Activated T-cell treated with anti-CD3 and anti-CD28 coated beads, Interleukin-2, amount 50 U/mL, for 4 hours (primary cell): ENCODE measurements around the gene PPP2R3B. TPM values are rescaled to one million over a fixed set of nuclear protein-coding genes. Genes with fewer than 3 reads are reported as not detected.
"Not testable (repeated sequence)": the region's sequence is repeated elsewhere in the genome, so short reads cannot be mapped to it uniquely, and the experiment has no call there.

Source experiments
- ATAC-seq, 2 donors: fragments of 200-7000 bp; cut with Tn5 transposase; one replicate each; pipeline ENCODE4 v1.10.0; 2021
- DNase-seq: peaks from one replicate; pipeline ENCODE4 v3.0.0-alpha.2; 2020
- H3K27me3 Mint-ChIP-seq: one replicate; pipeline ENCODE4 v1.8.0; 2021; ENCODE audit warnings: low read depth, mixed read lengths
- H3K36me3 Mint-ChIP-seq: one replicate; pipeline ENCODE4 v1.8.0; 2022; ENCODE audit warnings: mixed read lengths; ENCODE audit not compliant: insufficient read depth
- H3K4me1 Mint-ChIP-seq: one replicate; pipeline ENCODE4 v1.8.0; 2021; ENCODE audit warnings: low read depth, mixed read lengths
- H3K4me3 Mint-ChIP-seq: one replicate; pipeline ENCODE4 v1.8.0; 2021; ENCODE audit warnings: mild to moderate bottlenecking, moderate library complexity, mixed read lengths
- H3K9me3 Mint-ChIP-seq: one replicate; pipeline ENCODE4 v1.8.0; 2021; ENCODE audit warnings: mixed read lengths
- total RNA-seq, 3 donors: library from RNA; stranded (reverse); gene quantifications; one replicate each; pipeline ENCODE4 v1.2.1, GENCODE V29; 2021

PPP2R3B gene
- total RNA-seq, 3 donors from 2014 or later: 29.0 to 47.6 (median 30.3) TPM

GRCh38 chrX:357035-357692 lies 29.5 kb downstream of the PPP2R3B start:
- Mint-ChIP-seq H3K4me3 (peak overlapping the region; percentile 57), H3K4me1 (peaks cover 23% of the 10 kb centered on the region), H3K36me3 (peaks cover 31% of the 10 kb centered on the region)

DNA sequence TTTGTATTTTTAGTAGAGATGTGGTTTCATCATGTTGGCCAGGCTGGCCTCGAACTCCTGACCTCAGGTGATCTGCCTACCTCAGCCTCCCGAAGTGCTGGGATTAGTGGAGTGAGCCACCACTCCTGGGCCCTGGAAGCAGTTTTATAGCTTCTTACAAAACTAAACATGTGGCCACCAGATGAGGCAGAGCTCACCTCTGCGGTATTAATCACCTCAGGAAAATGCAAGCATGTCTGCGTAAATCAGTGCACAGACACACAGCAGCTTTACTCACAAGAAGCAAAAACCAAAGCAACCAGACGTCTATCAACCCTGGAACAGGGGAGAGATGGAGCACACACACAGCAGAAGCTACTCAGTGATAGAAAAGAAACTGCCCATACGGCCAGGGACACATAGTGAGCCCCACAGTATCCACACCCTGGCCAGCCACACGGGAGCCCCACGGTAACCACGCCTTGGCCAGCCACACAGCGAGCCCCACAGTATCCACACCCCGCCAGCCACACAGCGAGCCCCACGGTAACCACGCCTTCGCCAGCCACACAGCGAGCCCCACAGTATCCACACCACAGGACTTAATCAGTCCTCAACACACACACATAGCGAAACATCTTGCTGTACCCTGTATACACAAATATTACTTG lies 30.2 kb downstream of the PPP2R3B start:
- Mint-ChIP-seq H3K4me1 (peaks cover 23% of the 10 kb centered on the region), H3K27me3 (no peaks in the 10 kb centered on the region), H3K4me3 (peak overlapping the region; percentile 57), H3K9me3 (peaks cover 13% of the 10 kb centered on the region), H3K36me3 (peaks cover 30% of the 10 kb centered on the region)
- DNase-seq: no peak
- ATAC-seq: no peak

More at GRCh38 chrX:357035-357692, 29.5 kb downstream of the PPP2R3B start:
- ATAC-seq (peak in 1 of 2 donors; percentile 49), DNase-seq (no peak)
- no peaks in the 10 kb centered on the region for H3K27me3 Mint-ChIP-seq
- peaks cover 14% of the 10 kb centered on the region for H3K9me3 Mint-ChIP-seq

DNA sequence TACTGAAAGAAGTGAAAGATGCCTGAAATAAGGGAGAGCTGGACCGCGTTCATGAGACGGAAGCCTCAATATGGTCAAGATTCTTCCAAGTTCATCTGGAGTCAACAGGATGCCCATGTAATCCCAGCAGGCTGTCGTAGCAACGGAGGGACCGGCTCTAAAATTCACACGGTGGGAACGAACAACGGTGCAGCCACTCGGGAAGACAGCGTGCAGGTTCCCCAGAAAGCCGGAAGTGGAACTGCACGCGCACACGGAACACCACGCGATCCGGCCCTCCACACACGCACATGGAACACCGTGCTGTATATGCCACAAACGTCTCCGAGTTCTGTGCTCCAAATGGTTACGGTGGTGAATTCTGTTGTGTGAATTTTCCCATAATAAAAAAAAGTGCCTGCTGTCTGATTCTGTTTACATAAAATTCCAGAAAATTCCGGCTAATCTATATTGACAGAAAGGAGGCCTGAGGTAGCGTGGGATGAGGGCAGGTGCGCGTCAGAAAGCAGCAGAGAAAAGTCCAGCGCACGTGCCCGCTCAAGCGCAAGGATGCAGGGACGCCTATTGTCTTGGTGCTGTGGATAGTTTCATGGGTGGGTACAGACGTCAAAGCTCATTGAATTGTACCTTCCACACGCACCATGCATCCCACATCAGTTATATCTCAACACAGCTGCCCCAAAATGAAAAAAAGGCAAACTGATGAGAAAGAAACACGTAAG lies 31.2 kb downstream of the PPP2R3B start:
- Mint-ChIP-seq H3K4me1 (peaks cover 23% of the 10 kb centered on the region), H3K9me3 (peaks cover 13% of the 10 kb centered on the region), H3K4me3 (no peak overlapping the region), H3K36me3 (peaks cover 22% of the 10 kb centered on the region), H3K27me3 (no peaks in the 10 kb centered on the region)
- no peak for ATAC-seq
- DNase-seq: no peak

- H3K9me3 Mint-ChIP-seq: peaks cover 6% of the 10 kb centered on the region
- H3K4me1 Mint-ChIP-seq: peaks cover 23% of the 10 kb centered on the region
- no peak for ATAC-seq
- H3K36me3 Mint-ChIP-seq: peaks cover 13% of the 10 kb centered on the region
- H3K4me3 Mint-ChIP-seq: no peak overlapping the region
- DNase-seq: no peak
- no peaks in the 10 kb centered on the region for H3K27me3 Mint-ChIP-seq
These were observed 32.9 kb downstream of the PPP2R3B start for GRCh38 chrX:353566-354535.

DNA sequence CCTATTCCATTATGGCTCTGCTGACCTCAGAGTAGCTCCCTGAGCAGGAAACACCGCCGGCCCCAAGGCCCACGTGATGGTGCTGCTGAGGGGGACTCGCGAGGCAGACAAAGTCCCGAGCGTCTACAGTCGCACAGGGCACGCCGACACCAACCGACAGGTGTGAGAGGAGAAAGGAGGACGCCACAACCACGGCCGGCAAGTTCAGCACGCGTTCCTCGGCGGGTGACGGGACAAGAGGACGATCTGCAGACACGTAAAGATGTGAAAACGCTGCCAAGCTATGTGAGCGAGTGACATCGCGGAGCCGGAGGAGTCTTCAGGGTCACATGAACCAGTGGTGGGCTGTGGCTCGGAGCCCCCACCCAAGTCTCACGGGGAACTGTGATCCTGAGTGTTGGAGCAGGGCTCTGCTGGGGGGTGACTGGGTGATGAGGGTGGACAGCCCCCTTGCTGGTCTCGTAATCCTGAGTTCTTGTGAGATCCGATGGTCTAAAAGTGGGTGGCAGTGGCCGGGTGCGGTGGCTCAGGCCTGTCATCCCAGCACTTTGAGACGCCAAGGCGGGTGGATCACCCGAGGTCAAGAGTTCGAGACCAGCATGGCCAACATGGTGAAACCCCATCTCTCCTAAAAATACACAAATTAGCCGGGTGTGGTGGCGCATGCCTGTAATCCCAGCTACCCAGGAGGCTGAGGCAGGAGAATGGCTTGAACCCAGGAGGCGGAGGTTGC lies 34.0 kb downstream of the PPP2R3B start:
- Mint-ChIP-seq H3K36me3 (peaks cover 17% of the 10 kb centered on the region), H3K4me3 (no peak overlapping the region), H3K27me3 (no peaks in the 10 kb centered on the region), H3K9me3 (peaks cover 6% of the 10 kb centered on the region), H3K4me1 (peaks cover 21% of the 10 kb centered on the region)
- ATAC-seq (no peak), DNase-seq (no peak)

DNA sequence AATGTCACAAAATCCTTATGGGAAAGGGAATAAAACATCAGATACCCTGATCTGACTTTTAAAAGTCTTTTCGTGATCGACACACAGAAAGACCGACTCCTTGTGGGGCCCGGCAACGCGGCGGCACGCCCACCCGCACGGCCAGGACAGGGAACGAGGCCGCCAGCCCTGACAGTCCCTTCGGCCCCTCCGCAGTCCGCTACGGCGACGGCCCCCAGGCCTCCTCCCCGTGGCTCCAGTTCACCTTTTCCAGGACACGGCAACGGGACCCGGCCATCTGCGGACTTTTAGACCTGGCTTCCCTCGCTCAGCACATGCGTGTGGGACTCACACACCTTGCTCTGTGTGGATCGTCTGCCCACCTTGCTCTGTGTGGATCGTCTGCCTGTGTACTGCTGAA lies 34.5 kb downstream of the PPP2R3B start:
- ATAC-seq: no peak
- peaks cover 15% of the 10 kb centered on the region for H3K4me1 Mint-ChIP-seq
- H3K36me3 Mint-ChIP-seq: peaks cover 11% of the 10 kb centered on the region

DNA sequence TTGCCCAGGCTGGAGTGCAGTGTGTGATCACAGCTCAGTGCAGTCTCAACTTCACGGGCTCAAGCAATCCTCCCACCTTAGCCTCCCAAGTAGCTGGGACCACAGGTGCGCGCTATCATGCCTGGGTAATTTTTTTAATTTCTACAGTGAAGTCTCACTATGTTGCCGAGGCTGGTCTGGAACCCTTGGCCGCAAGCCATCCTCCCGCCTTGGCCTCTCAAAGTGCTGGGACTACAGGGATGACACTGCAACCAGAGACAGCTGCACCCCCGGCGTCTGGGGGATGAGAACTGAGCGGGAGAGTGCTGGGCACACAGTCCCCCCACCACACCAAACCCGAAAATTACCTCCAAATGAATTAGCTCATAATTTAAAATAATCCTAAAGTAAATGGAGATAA lies 35.0 kb downstream of the PPP2R3B start:
- ATAC-seq: no peak
- no peak for DNase-seq
- Mint-ChIP-seq H3K9me3 (no peaks in the 10 kb centered on the region), H3K36me3 (peaks cover 8% of the 10 kb centered on the region), H3K27me3 (no peaks in the 10 kb centered on the region), H3K4me1 (peaks cover 11% of the 10 kb centered on the region), H3K4me3 (no peak overlapping the region)

More for the DNA sequence above, 34.5 kb downstream of the PPP2R3B start:
- no peak overlapping the region for H3K4me3 Mint-ChIP-seq
- no peak for DNase-seq
- no peaks in the 10 kb centered on the region for H3K27me3 Mint-ChIP-seq
- peaks cover under 1% of the 10 kb centered on the region for H3K9me3 Mint-ChIP-seq

GRCh38 chrX:351324-351641 lies 35.4 kb downstream of the PPP2R3B start:
- not testable (repeated sequence) for H3K27me3 Mint-ChIP-seq, ATAC-seq, H3K4me3 Mint-ChIP-seq, H3K4me1 Mint-ChIP-seq, DNase-seq, H3K36me3 Mint-ChIP-seq, H3K9me3 Mint-ChIP-seq

- peaks cover 8% of the 10 kb centered on the region for H3K36me3 Mint-ChIP-seq
- ATAC-seq (no peak), DNase-seq (no peak)
- no peak overlapping the region for H3K4me3 Mint-ChIP-seq
- H3K27me3 Mint-ChIP-seq: no peaks in the 10 kb centered on the region
- H3K4me1 Mint-ChIP-seq: peaks cover 4% of the 10 kb centered on the region
- H3K9me3 Mint-ChIP-seq: no peaks in the 10 kb centered on the region
These were observed 36.0 kb downstream of the PPP2R3B start for GRCh38 chrX:350534-351323.

- no peak overlapping the region for H3K4me3 Mint-ChIP-seq
- no peaks in the 10 kb centered on the region for H3K27me3 Mint-ChIP-seq
- H3K9me3 Mint-ChIP-seq: no peaks in the 10 kb centered on the region
- H3K36me3 Mint-ChIP-seq: peaks cover 6% of the 10 kb centered on the region
- ATAC-seq (no peak), DNase-seq (no peak)
- H3K4me1 Mint-ChIP-seq: peaks cover 2% of the 10 kb centered on the region
These were observed 36.6 kb downstream of the PPP2R3B start for GRCh38 chrX:350148-350533.

DNA sequence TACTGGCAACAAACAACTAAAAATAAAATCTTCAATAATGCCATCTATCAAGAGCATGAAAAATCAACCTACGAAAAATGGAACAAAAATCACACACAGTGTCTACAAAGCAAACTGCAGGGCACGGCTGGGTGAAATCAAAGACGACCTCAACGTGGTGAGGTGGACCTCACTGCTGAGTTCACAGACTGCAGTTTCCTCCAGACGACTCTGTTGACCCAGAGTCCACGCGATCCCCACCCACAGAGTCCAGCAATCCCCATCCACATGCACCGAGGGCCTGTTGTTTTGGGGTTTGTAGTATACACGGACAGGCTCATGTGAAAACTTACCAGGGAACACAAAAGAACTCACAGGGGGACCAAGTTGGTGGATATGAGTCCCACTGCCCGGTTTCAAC lies 37.0 kb downstream of the PPP2R3B start:
- DNase-seq: no peak
- no peaks in the 10 kb centered on the region for H3K9me3 Mint-ChIP-seq
- no peaks in the 10 kb centered on the region for H3K27me3 Mint-ChIP-seq
- H3K4me3 Mint-ChIP-seq: no peak overlapping the region
- peaks cover under 1% of the 10 kb centered on the region for H3K4me1 Mint-ChIP-seq
- no peak for ATAC-seq
- peaks cover 6% of the 10 kb centered on the region for H3K36me3 Mint-ChIP-seq

DNA sequence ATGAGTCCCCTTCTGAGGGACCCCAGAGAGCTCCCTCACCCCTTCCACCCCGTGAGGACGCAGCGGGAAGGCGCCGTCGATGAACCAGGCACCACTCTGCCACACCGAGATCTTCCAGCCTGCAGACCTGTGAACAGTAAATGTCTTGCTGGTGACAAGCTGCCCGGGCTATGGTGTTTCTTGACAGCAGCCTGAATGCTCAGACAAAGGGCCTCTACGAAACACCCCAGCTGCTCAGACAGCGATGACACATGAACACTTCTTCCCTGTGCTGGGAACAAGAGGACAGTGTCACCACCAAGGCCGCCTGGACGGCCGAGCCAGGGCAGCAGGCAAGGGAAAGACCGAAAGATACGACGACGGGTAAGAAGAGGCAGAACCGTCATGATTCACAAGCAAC lies 37.5 kb downstream of the PPP2R3B start:
- Mint-ChIP-seq H3K4me1 (no peaks in the 10 kb centered on the region), H3K36me3 (peaks cover 9% of the 10 kb centered on the region), H3K27me3 (no peaks in the 10 kb centered on the region), H3K4me3 (no peak overlapping the region), H3K9me3 (no peaks in the 10 kb centered on the region)
- ATAC-seq: no peak
- DNase-seq: no peak
